Measurements from ENCODE around the gene ATP10A. TPM values are rescaled to one million over a fixed set of nuclear protein-coding genes. Genes with fewer than 3 reads are reported as not detected.

Gene ATP10A
- total RNA-seq, 1 donor from 2014 or later, result 0.22 TPM

DNA sequence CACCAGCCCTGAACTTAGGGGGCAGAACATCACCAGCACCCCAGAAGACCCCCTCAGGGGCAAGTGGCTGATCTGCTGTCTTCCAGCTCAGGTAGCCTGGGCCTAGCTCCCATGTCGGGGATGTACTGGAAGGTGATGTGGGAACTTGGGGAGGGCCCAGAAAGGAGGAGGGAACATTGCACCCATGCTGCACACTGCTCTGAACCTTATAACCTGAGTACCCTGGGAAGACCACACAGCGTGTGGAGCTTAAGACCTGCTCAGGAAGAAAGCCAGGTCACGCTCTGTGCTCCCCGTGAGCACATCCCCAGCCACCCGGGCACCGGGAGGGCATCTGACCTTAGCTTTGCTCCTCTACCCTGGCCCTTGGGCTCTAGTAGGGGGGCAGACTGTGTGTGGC lies 159.4 kb downstream of the ATP10A start:
- Mint-ChIP-seq H3K4me3 (no peak overlapping the region), H3K36me3 (no peaks in the 10 kb centered on the region), H3K9me3 (no peaks in the 10 kb centered on the region), H3K27me3 (ENCODE audit: low read depth) (peaks cover 5% of the 10 kb centered on the region), H3K27ac (no peak overlapping the region), H3K4me1 (no peaks in the 10 kb centered on the region)
- DNase-seq (ENCODE audit: low spot score in 2 of 2, unreplicated experiment in 2 of 2), result no peak
- TF ChIP-seq CTCF (IDR thresholded peaks at IDR 0.05; ENCODE audit: unreplicated experiment), result no peak

- no peak for DNase-seq (ENCODE audit: low spot score in 2 of 2, unreplicated experiment in 2 of 2)
- Mint-ChIP-seq H3K27me3 (ENCODE audit: low read depth) (peaks cover 4% of the 10 kb centered on the region), H3K4me1 (no peaks in the 10 kb centered on the region), H3K27ac (no peak overlapping the region), H3K36me3 (no peaks in the 10 kb centered on the region), H3K4me3 (no peak overlapping the region), H3K9me3 (no peaks in the 10 kb centered on the region)
- no peak for TF ChIP-seq CTCF (IDR thresholded peaks at IDR 0.05; ENCODE audit: unreplicated experiment)
Measured at GRCh38 chr15:25701721-25702465, 161.2 kb downstream of the ATP10A start.

DNA sequence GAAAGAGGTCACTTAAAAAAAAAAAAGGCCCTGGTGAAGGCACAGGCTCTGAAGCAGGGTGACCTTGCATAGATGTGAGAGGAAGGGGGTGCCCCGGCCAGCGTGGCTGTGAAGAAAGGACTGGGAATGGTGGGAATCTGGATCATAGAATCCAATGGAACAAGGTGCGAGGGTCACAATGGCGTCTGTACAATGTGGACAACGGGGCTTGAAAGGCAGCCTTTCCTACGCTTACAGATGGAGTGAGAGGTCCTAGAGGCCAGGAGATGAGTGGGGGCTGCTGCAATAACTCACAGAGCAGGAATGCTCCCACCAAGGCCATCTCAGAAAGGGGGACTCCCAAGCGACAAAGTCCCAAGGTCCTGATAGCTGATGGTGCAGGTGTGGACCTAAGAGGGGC lies 162.2 kb downstream of the ATP10A start:
- Mint-ChIP-seq H3K4me3 (no peak overlapping the region), H3K27me3 (ENCODE audit: low read depth) (peaks cover 13% of the 10 kb centered on the region)
- DNase-seq (ENCODE audit: low spot score in 2 of 2, unreplicated experiment in 2 of 2), result no peak

GRCh38 chr15:25697586-25697985 lies 165.5 kb downstream of the ATP10A start:
- H3K4me1 Mint-ChIP-seq, result no peaks in the 10 kb centered on the region
- no peak overlapping the region for H3K27ac Mint-ChIP-seq
- H3K36me3 Mint-ChIP-seq, result no peaks in the 10 kb centered on the region
- no peak overlapping the region for H3K4me3 Mint-ChIP-seq
- no peak for DNase-seq (ENCODE audit: low spot score in 2 of 2, unreplicated experiment in 2 of 2)
- peaks cover 14% of the 10 kb centered on the region for H3K27me3 Mint-ChIP-seq (ENCODE audit: low read depth)
- no peaks in the 10 kb centered on the region for H3K9me3 Mint-ChIP-seq
- TF ChIP-seq CTCF (IDR thresholded peaks at IDR 0.05; ENCODE audit: unreplicated experiment), result no peak

More for the DNA sequence above, 162.2 kb downstream of the ATP10A start:
- H3K4me1 Mint-ChIP-seq, result no peaks in the 10 kb centered on the region
- no peaks in the 10 kb centered on the region for H3K9me3 Mint-ChIP-seq
- TF ChIP-seq CTCF (IDR thresholded peaks at IDR 0.05; ENCODE audit: unreplicated experiment), result no peak
- H3K27ac Mint-ChIP-seq, result no peak overlapping the region
- H3K36me3 Mint-ChIP-seq, result no peaks in the 10 kb centered on the region

DNA sequence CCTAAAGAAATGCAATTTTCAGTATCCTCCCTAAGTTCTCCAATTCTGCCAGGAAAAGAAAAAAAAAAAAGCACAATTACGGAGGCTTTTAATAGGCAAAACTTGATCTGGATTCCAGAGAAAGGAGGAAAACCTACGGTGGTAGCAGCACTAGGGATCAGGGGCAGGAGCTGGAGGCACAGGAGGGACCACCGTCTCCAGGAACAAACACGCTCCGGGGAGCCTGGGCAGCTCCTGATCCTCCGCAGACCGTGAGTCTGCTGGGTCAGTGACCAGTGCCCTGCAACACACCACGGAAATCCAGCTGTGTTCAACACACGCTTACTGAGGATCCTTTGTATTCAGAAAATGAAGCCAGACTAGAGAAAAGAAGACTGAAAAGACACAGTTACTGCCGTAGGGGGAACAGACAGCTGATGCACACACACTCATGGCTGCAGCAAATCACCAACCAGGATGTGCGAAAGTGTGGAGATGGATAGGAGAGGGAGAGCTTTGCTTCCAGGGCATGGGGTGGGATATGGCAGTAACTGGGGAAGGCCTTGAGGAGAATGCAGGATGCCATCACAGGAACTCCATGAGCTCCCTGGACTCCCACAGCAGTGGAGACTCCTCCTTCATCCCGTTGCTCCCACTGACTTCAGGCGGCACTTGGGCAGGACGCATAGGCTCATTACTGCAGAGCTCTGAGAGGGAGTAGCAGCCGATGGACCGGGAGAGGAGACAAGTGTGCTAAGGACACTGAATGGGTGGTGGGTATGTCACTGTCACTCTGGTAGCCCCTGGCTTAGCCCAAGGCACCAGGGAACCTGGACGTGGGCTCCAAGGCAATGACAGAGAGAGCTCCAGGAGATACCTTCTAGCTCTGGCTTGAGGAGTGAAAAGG lies 167.0 kb downstream of the ATP10A start:
- Mint-ChIP-seq H3K27ac (no peak overlapping the region), H3K36me3 (no peaks in the 10 kb centered on the region)

More for the DNA sequence above, 167.0 kb downstream of the ATP10A start:
- Mint-ChIP-seq H3K9me3 (no peaks in the 10 kb centered on the region), H3K27me3 (ENCODE audit: low read depth) (peaks cover 14% of the 10 kb centered on the region), H3K4me3 (no peak overlapping the region), H3K4me1 (no peaks in the 10 kb centered on the region)
- TF ChIP-seq CTCF (IDR thresholded peaks at IDR 0.05; ENCODE audit: unreplicated experiment), result no peak
- no peak for DNase-seq (ENCODE audit: low spot score in 2 of 2, unreplicated experiment in 2 of 2)

Measured in mesothelial cell of epicardium (in vitro differentiated cells).